ENCODE results near the gene PYGM.

PYGM gene

DNA sequence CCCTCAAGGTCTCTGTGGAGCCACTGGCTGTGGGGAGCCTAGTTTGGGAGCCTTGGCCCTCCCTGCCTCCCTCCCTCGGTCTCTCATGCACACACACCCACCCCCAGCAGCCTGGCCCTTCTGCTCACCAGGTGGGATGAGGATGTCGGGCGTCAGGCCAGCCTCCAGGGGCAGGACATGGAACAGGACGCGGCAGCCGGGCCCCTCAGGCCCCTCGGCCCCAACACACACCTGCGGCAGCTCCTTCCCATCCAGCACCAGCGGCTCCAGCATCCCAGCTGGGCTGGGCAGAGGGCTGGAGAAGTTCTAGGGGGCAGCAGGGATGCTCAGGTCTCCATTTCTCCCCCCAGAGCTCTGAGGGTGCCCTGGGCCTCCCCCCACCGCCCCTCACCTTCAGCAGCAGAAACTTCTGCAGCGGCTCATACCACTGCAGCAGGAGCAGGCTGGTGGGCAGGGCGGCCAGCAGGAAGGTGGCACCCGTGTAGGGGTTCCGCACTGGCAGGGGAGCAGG is 32.1 kb upstream of the PYGM start:
- no peaks in the 10 kb centered on the region for H3K9me3 ChIP-seq (ENCODE audit: insufficient read depth, low read depth, low read length)
- no peaks in the 10 kb centered on the region for H3K4me1 ChIP-seq (ENCODE audit: control insufficient read depth in 1 of 2, insufficient read depth in 2 of 2, low read length in 2 of 2)
- no peak overlapping the region for H4K91ac ChIP-seq (ENCODE audit: low read depth, low read length)
- no peak overlapping the region for H3K14ac ChIP-seq (ENCODE audit: low read length)
- H3K27me3 ChIP-seq (ENCODE audit: insufficient read depth, low read length): no peaks in the 10 kb centered on the region
- no peak overlapping the region for H3K18ac ChIP-seq (ENCODE audit: low read length)
- no peak overlapping the region for H3K4me3 ChIP-seq (ENCODE audit: low read depth, low read length)
- no peak overlapping the region for H3K23ac ChIP-seq (ENCODE audit: low read length)
- H4K8ac ChIP-seq (ENCODE audit: low read depth, low read length): no peak overlapping the region
- H3K27ac ChIP-seq (ENCODE audit: low read depth, low read length): no peak overlapping the region
- no peak for DNase-seq
- no peak overlapping the region for H2BK5ac ChIP-seq (ENCODE audit: low read depth, low read length, poor library complexity)
- no peak overlapping the region for H4K12ac ChIP-seq (ENCODE audit: low read depth, low read length)
- no peak overlapping the region for H2AFZ ChIP-seq (ENCODE audit: insufficient read depth, low read length, poor library complexity)
- no CpG with 5 or more reads among the region's 14 CpGs for WGBS (ENCODE audit: extremely low coverage, insufficient coverage, insufficient read length)
- no peak overlapping the region for H3K4me2 ChIP-seq (ENCODE audit: low read length)
- H3K36me3 ChIP-seq (ENCODE audit: control insufficient read depth in 1 of 2, insufficient read depth in 2 of 2, low read length in 2 of 2): peaks cover 41 to 45% of the 10 kb centered on the region in 2 experiments
- H3K79me2 ChIP-seq (ENCODE audit: control insufficient read depth, insufficient read depth, low read length, poor library complexity): no peaks in the 10 kb centered on the region
- H3K79me1 ChIP-seq (ENCODE audit: low read length): no peaks in the 10 kb centered on the region
- no peak overlapping the region for H2BK120ac ChIP-seq (ENCODE audit: insufficient read depth, low read length, poor library complexity)
- no peak overlapping the region for H2AK5ac ChIP-seq (ENCODE audit: low read length)
- H2BK12ac ChIP-seq (ENCODE audit: low read length): no peak overlapping the region
- H3K4ac ChIP-seq (ENCODE audit: low read depth, low read length): no peak overlapping the region
- H3K9ac ChIP-seq (ENCODE audit: low read length): no peak overlapping the region

DNA sequence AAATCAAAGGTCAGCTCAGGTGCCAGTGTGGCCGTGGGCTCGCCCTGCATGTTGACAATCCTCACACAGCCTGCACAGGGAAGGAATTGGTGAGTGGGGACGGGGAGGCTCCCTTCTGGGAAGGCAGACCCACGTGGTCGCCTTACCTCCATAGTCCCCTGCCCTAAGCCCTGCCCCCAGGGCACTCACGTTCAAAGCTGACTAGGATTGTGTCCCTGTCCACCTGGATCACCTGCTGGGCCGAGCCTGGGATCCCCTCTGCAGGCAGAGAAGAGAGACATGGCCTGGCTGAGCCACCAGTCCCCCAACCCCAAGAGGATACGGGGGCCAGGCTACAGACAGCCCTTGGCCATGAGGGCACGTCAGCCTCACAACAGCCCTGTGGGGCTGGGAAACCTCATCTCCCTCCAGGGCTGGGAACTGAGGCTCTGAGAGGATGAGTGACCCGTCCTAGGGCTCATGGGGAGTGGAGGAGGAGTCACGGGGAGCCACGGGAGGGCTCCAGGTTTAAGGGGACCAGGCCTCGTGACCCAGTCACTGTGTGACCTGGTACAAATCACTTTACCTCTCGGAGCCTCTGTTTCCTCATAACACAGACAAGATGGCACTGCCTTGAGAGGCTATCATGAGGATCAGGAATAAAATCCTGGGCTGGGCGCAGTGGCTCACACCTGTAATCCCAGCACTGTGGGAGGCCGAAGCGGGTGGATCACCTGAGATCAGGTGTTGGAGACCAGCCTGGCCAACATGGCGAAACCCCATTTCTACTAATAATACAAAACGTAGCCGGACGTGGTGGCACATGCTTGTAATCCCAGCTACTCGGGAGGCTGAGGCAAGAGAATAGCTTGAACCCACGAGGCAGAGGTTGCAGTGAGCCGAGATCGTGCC is 30.7 kb upstream of the PYGM start:
- Histone ChIP-seq H3K79me1 (ENCODE audit: low read length) (no peaks in the 10 kb centered on the region), H3K9ac (ENCODE audit: low read length) (no peak overlapping the region), H2AK5ac (ENCODE audit: low read length) (no peak overlapping the region), H3K18ac (ENCODE audit: low read length) (no peak overlapping the region), H2AFZ (ENCODE audit: insufficient read depth, low read length, poor library complexity) (no peak overlapping the region), H4K12ac (ENCODE audit: low read depth, low read length) (no peak overlapping the region), H3K36me3 (ENCODE audit: control insufficient read depth in 1 of 2, insufficient read depth in 2 of 2, low read length in 2 of 2) (peaks cover 29 to 34% of the 10 kb centered on the region in 2 experiments), H3K23ac (ENCODE audit: low read length) (no peak overlapping the region), H3K14ac (ENCODE audit: low read length) (no peak overlapping the region), H2BK120ac (ENCODE audit: insufficient read depth, low read length, poor library complexity) (no peak overlapping the region), H3K27me3 (ENCODE audit: insufficient read depth, low read length) (no peaks in the 10 kb centered on the region), H3K9me3 (ENCODE audit: insufficient read depth, low read depth, low read length) (no peaks in the 10 kb centered on the region), H3K4me1 (ENCODE audit: control insufficient read depth in 1 of 2, insufficient read depth in 2 of 2, low read length in 2 of 2) (no peaks in the 10 kb centered on the region), H3K79me2 (ENCODE audit: control insufficient read depth, insufficient read depth, low read length, poor library complexity) (no peaks in the 10 kb centered on the region), H2BK5ac (ENCODE audit: low read depth, low read length, poor library complexity) (no peak overlapping the region), H4K91ac (ENCODE audit: low read depth, low read length) (no peak overlapping the region), H3K4ac (ENCODE audit: low read depth, low read length) (no peak overlapping the region), H4K8ac (ENCODE audit: low read depth, low read length) (no peak overlapping the region), H3K4me2 (ENCODE audit: low read length) (no peak overlapping the region), H2BK12ac (ENCODE audit: low read length) (no peak overlapping the region), H3K4me3 (ENCODE audit: low read depth, low read length) (no peak overlapping the region), H3K27ac (ENCODE audit: low read depth, low read length) (no peak overlapping the region)
- WGBS (ENCODE audit: extremely low coverage, insufficient coverage, insufficient read length): no CpG with 5 or more reads among the region's 25 CpGs
- no peak for DNase-seq

DNA sequence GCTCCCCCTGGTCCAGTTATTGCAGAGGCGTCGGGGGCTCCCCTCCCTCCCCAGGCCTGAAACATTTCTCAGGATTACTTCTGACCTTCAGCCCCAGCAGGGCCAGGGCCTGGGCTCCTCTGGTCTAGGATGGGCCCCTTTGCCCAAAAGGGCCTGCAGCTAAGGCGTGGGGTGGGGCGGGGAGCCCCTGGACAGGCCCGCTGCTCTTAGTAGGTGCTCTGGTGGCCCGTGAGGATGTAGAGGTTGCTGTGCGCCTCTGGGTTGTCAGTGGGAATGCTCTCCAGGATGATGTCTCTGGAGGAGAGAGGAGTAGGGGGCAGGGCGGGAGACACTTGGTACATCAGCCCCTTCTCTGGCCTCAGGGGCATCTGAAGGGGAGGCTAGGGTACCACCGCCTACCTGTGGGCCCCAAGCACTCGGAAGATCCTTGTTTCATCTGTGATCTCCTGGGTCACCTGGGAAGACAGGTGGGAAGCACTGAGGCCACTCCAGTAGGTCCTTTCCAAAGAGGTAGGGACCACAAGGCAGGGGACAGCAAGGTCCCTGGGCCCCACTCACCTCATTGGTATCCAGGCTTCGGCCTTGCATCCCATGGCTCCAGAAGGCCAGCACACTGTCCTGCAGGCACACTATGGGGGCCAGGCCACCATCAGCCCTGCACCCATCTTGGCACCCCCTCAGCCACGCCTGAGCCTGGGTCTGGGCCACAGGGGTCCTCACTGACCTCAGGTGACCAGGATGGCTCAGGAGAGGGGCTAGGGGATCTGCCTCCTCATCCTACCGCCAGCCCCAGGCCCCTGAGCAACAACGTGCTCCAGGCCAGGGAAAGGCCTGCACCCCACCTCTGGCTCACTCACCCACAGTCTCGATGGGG is 29.8 kb upstream of the PYGM start:
- no CpG with 5 or more reads among the region's 15 CpGs for WGBS (ENCODE audit: extremely low coverage, insufficient coverage, insufficient read length)
- no peaks in the 10 kb centered on the region for H3K9me3 ChIP-seq (ENCODE audit: insufficient read depth, low read depth, low read length)
- H2BK12ac ChIP-seq (ENCODE audit: low read length): no peak overlapping the region
- no peak overlapping the region for H3K9ac ChIP-seq (ENCODE audit: low read length)
- no peak overlapping the region for H4K12ac ChIP-seq (ENCODE audit: low read depth, low read length)
- no peak overlapping the region for H3K4ac ChIP-seq (ENCODE audit: low read depth, low read length)
- no peak overlapping the region for H3K14ac ChIP-seq (ENCODE audit: low read length)
- H4K8ac ChIP-seq (ENCODE audit: low read depth, low read length): no peak overlapping the region
- no peaks in the 10 kb centered on the region for H3K79me1 ChIP-seq (ENCODE audit: low read length)
- no peak overlapping the region for H3K18ac ChIP-seq (ENCODE audit: low read length)
- no peaks in the 10 kb centered on the region for H3K4me1 ChIP-seq (ENCODE audit: control insufficient read depth in 1 of 2, insufficient read depth in 2 of 2, low read length in 2 of 2)
- no peaks in the 10 kb centered on the region for H3K79me2 ChIP-seq (ENCODE audit: control insufficient read depth, insufficient read depth, low read length, poor library complexity)
- no peak overlapping the region for H2BK5ac ChIP-seq (ENCODE audit: low read depth, low read length, poor library complexity)
- H3K27me3 ChIP-seq (ENCODE audit: insufficient read depth, low read length): no peaks in the 10 kb centered on the region
- H3K36me3 ChIP-seq (ENCODE audit: control insufficient read depth in 1 of 2, insufficient read depth in 2 of 2, low read length in 2 of 2): peaks cover 29 to 34% of the 10 kb centered on the region in 2 experiments
- H2BK120ac ChIP-seq (ENCODE audit: insufficient read depth, low read length, poor library complexity): no peak overlapping the region
- no peak overlapping the region for H3K4me2 ChIP-seq (ENCODE audit: low read length)
- no peak for DNase-seq
- no peak overlapping the region for H3K23ac ChIP-seq (ENCODE audit: low read length)
- H4K91ac ChIP-seq (ENCODE audit: low read depth, low read length): no peak overlapping the region
- no peak overlapping the region for H3K27ac ChIP-seq (ENCODE audit: low read depth, low read length)
- H3K4me3 ChIP-seq (ENCODE audit: low read depth, low read length): no peak overlapping the region
- no peak overlapping the region for H2AFZ ChIP-seq (ENCODE audit: insufficient read depth, low read length, poor library complexity)
- H2AK5ac ChIP-seq (ENCODE audit: low read length): no peak overlapping the region

- no peak overlapping the region for H2BK12ac ChIP-seq (ENCODE audit: low read length)
- H4K8ac ChIP-seq (ENCODE audit: low read depth, low read length): no peak overlapping the region
- no peak overlapping the region for H3K4me3 ChIP-seq (ENCODE audit: low read depth, low read length)
- H3K4ac ChIP-seq (ENCODE audit: low read depth, low read length): no peak overlapping the region
- H3K4me1 ChIP-seq (ENCODE audit: control insufficient read depth in 1 of 2, insufficient read depth in 2 of 2, low read length in 2 of 2): no peaks in the 10 kb centered on the region
- H3K27me3 ChIP-seq (ENCODE audit: insufficient read depth, low read length): no peaks in the 10 kb centered on the region
- H3K18ac ChIP-seq (ENCODE audit: low read length): no peak overlapping the region
- no peak overlapping the region for H2AK5ac ChIP-seq (ENCODE audit: low read length)
- no peak overlapping the region for H4K91ac ChIP-seq (ENCODE audit: low read depth, low read length)
- peaks cover 29 to 34% of the 10 kb centered on the region in 2 experiments for H3K36me3 ChIP-seq (ENCODE audit: control insufficient read depth in 1 of 2, insufficient read depth in 2 of 2, low read length in 2 of 2)
- no peak overlapping the region for H2BK120ac ChIP-seq (ENCODE audit: insufficient read depth, low read length, poor library complexity)
- H4K12ac ChIP-seq (ENCODE audit: low read depth, low read length): no peak overlapping the region
- no peak overlapping the region for H3K9ac ChIP-seq (ENCODE audit: low read length)
- no peak overlapping the region for H3K27ac ChIP-seq (ENCODE audit: low read depth, low read length)
- H3K23ac ChIP-seq (ENCODE audit: low read length): no peak overlapping the region
- H2BK5ac ChIP-seq (ENCODE audit: low read depth, low read length, poor library complexity): no peak overlapping the region
- no peak for DNase-seq
- no CpG with 5 or more reads among the region's 9 CpGs for WGBS (ENCODE audit: extremely low coverage, insufficient coverage, insufficient read length)
- no peak overlapping the region for H2AFZ ChIP-seq (ENCODE audit: insufficient read depth, low read length, poor library complexity)
- no peaks in the 10 kb centered on the region for H3K79me2 ChIP-seq (ENCODE audit: control insufficient read depth, insufficient read depth, low read length, poor library complexity)
- no peak overlapping the region for H3K4me2 ChIP-seq (ENCODE audit: low read length)
- no peaks in the 10 kb centered on the region for H3K79me1 ChIP-seq (ENCODE audit: low read length)
- no peak overlapping the region for H3K14ac ChIP-seq (ENCODE audit: low read length)
- H3K9me3 ChIP-seq (ENCODE audit: insufficient read depth, low read depth, low read length): no peaks in the 10 kb centered on the region
Observed at GRCh38 chr11:64788321-64789215, 28.8 kb upstream of the PYGM start.

All from trophoblast cell (in vitro differentiated cells and primary cell).